Mesendoderm (in vitro differentiated cells): ENCODE measurements around the gene ZSWIM8.
"Not testable (repeated sequence)": the region's sequence is repeated elsewhere in the genome, so short reads cannot be mapped to it uniquely, and the experiment has no call there.

Source experiments
- DNase-seq: peaks from one replicate; pipeline ENCODE4 v3.0.0; 2013
- H2AK5ac ChIP-seq: 2 replicates; pipeline ENCODE4 v1.6.1; 2013; ENCODE audit warnings: low read length, inconsistent platforms
- H2BK120ac ChIP-seq: 2 replicates; pipeline ENCODE4 v1.6.1; 2013; ENCODE audit warnings: low read depth, mild to moderate bottlenecking, low read length, moderate library complexity, mixed read lengths
- H2BK15ac ChIP-seq: replicated peaks from 2 replicates; pipeline ENCODE4 v1.6.1; 2013; ENCODE audit warnings: low read depth, mild to moderate bottlenecking, moderate library complexity
- H2BK5ac ChIP-seq: 2 replicates; pipeline ENCODE4 v1.6.1; 2013; ENCODE audit warnings: low read length, inconsistent platforms
- H3K18ac ChIP-seq: 2 replicates; pipeline ENCODE4 v1.6.1; 2013; ENCODE audit warnings: mild to moderate bottlenecking, low read length, mixed read lengths
- H3K23ac ChIP-seq: one replicate; pipeline ENCODE4 v1.6.1; 2013; ENCODE audit warnings: low read length
- H3K27ac ChIP-seq: 2 replicates; pipeline ENCODE4 v1.5.1; 2013; ENCODE audit warnings: low read depth, mild to moderate bottlenecking, inconsistent platforms, low read length, moderate library complexity
- H3K27me3 ChIP-seq: 2 replicates; pipeline ENCODE4 v1.6.1; 2013; ENCODE audit warnings: low read length, control low read depth, mild to moderate bottlenecking, inconsistent platforms; ENCODE audit not compliant: insufficient read depth, poor library complexity
- H3K36me3 ChIP-seq: 2 replicates; pipeline ENCODE4 v1.6.1; 2013; ENCODE audit warnings: low read length, inconsistent platforms; ENCODE audit not compliant: control insufficient read depth, insufficient read depth
- H3K4ac ChIP-seq: one replicate; pipeline ENCODE4 v1.6.1; 2013; ENCODE audit warnings: low read depth, mild to moderate bottlenecking, low read length, moderate library complexity
- H3K4me1 ChIP-seq: 2 replicates; pipeline ENCODE4 v1.6.1; 2013; ENCODE audit warnings: low read depth, low read length, inconsistent platforms; ENCODE audit not compliant: control insufficient read depth
- H3K4me2 ChIP-seq: 2 replicates; pipeline ENCODE4 v1.6.1; 2013; ENCODE audit warnings: low read length
- H3K4me3 ChIP-seq: 2 replicates; pipeline ENCODE4 v1.5.1; 2013; ENCODE audit warnings: mild to moderate bottlenecking, low read length
- H3K56ac ChIP-seq: one replicate; pipeline ENCODE4 v1.6.1; 2013; ENCODE audit warnings: low read length
- H3K79me1 ChIP-seq: 2 replicates; pipeline ENCODE4 v1.6.1; 2013; ENCODE audit warnings: low read length, inconsistent platforms
- H3K79me2 ChIP-seq: 2 replicates; pipeline ENCODE4 v1.6.1; 2013; ENCODE audit warnings: mild to moderate bottlenecking, low read length; ENCODE audit not compliant: control insufficient read depth, insufficient read depth
- H3K9ac ChIP-seq: 2 replicates; pipeline ENCODE4 v1.6.1; 2013; ENCODE audit warnings: low read length, inconsistent platforms
- H4K5ac ChIP-seq: one replicate; pipeline ENCODE4 v1.6.1; 2013; ENCODE audit warnings: low read length
- H4K8ac ChIP-seq: one replicate; pipeline ENCODE4 v1.6.1; 2013; ENCODE audit warnings: low read depth, mild to moderate bottlenecking, control low read depth, low read length, moderate library complexity
- WGBS: extraction: QIAGEN DNeasy Blood & Tissue Kit; methylation state at CpG from one replicate; pipeline ENCODE4 v1.1.7; 2013; ENCODE audit warnings: low lambda C conversion rate, missing lambda C conversion rate; ENCODE audit not compliant: insufficient coverage; ENCODE audit errors: extremely low coverage; 5-methylcytosine and 5-hydroxymethylcytosine counted together

The ZSWIM8 gene

GRCh38 chr10:73786512-73786885 lies 1.1 kb downstream of the ZSWIM8 start:
- Histone ChIP-seq H3K27ac (no peak overlapping the region), H3K18ac (no peak overlapping the region), H3K79me1 (peaks cover 6% of the 10 kb centered on the region)

GRCh38 chr10:73787031-73787800 lies 1.8 kb downstream of the ZSWIM8 start:
- not testable (repeated sequence) for H3K9ac ChIP-seq, DNase-seq, H2BK15ac ChIP-seq, H3K4me3 ChIP-seq, H3K23ac ChIP-seq, H4K5ac ChIP-seq, H4K8ac ChIP-seq, H3K18ac ChIP-seq, H3K36me3 ChIP-seq, H3K27me3 ChIP-seq, H2BK120ac ChIP-seq, H3K4ac ChIP-seq, H2AK5ac ChIP-seq, H2BK5ac ChIP-seq, H3K27ac ChIP-seq, H3K56ac ChIP-seq, H3K4me1 ChIP-seq, H3K4me2 ChIP-seq, H3K79me1 ChIP-seq
- peaks cover 12% of the 10 kb centered on the region for H3K79me2 ChIP-seq
- no CpG with 5 or more reads among the region's 21 CpGs for WGBS

More at GRCh38 chr10:73786512-73786885, 1.1 kb downstream of the ZSWIM8 start:
- no peak overlapping the region for H2AK5ac ChIP-seq
- no peak for DNase-seq
- H3K36me3 ChIP-seq = no peaks in the 10 kb centered on the region
- H4K8ac ChIP-seq = no peak overlapping the region
- H3K56ac ChIP-seq = peak overlapping the region; percentile 53
- peaks cover 3% of the 10 kb centered on the region for H3K4me1 ChIP-seq
- peak overlapping the region; percentile 55 for H3K9ac ChIP-seq
- H3K79me2 ChIP-seq = peaks cover 13% of the 10 kb centered on the region
- no peak overlapping the region for H2BK5ac ChIP-seq
- no peak overlapping the region for H2BK120ac ChIP-seq
- no peak overlapping the region for H3K23ac ChIP-seq
- H4K5ac ChIP-seq = no peak overlapping the region
- peak overlapping the region; percentile 66 for H3K4me2 ChIP-seq
- no CpG with 5 or more reads among the region's 2 CpGs for WGBS
- H2BK15ac ChIP-seq = no peak overlapping the region
- H3K4me3 ChIP-seq = no peak overlapping the region
- H3K4ac ChIP-seq = no peak overlapping the region
- H3K27me3 ChIP-seq = no peaks in the 10 kb centered on the region

GRCh38 chr10:73788864-73789658 lies 3.7 kb downstream of the ZSWIM8 start:
- no peak overlapping the region for H2BK120ac ChIP-seq
- no peak overlapping the region for H2BK5ac ChIP-seq
- H3K27ac ChIP-seq = no peak overlapping the region
- H3K27me3 ChIP-seq = no peaks in the 10 kb centered on the region
- H3K36me3 ChIP-seq = peaks cover 3% of the 10 kb centered on the region
- H3K4ac ChIP-seq = no peak overlapping the region
- H3K4me2 ChIP-seq = no peak overlapping the region
- no peak overlapping the region for H4K8ac ChIP-seq
- DNase-seq = peak; percentile 20
- H3K9ac ChIP-seq = no peak overlapping the region
- H3K4me1 ChIP-seq = peaks cover 3% of the 10 kb centered on the region
- H3K18ac ChIP-seq = no peak overlapping the region
- no peak overlapping the region for H3K56ac ChIP-seq
- H3K4me3 ChIP-seq = no peak overlapping the region
- peaks cover 4% of the 10 kb centered on the region for H3K79me1 ChIP-seq
- H3K79me2 ChIP-seq = no peaks in the 10 kb centered on the region
- H3K23ac ChIP-seq = no peak overlapping the region
- no peak overlapping the region for H2BK15ac ChIP-seq
- WGBS = no CpG with 5 or more reads among the region's 17 CpGs
- no peak overlapping the region for H4K5ac ChIP-seq
- no peak overlapping the region for H2AK5ac ChIP-seq

- Histone ChIP-seq H3K9ac (no peak overlapping the region), H3K4me1 (peaks cover 3% of the 10 kb centered on the region), H2BK15ac (no peak overlapping the region), H3K4me3 (no peak overlapping the region), H2BK120ac (no peak overlapping the region), H2BK5ac (no peak overlapping the region), H4K8ac (no peak overlapping the region), H3K27ac (no peak overlapping the region), H3K79me1 (peaks cover 4% of the 10 kb centered on the region), H3K27me3 (no peaks in the 10 kb centered on the region), H3K4me2 (no peak overlapping the region), H4K5ac (no peak overlapping the region), H2AK5ac (no peak overlapping the region), H3K56ac (no peak overlapping the region), H3K36me3 (peaks cover 3% of the 10 kb centered on the region), H3K79me2 (no peaks in the 10 kb centered on the region), H3K23ac (no peak overlapping the region), H3K18ac (no peak overlapping the region), H3K4ac (no peak overlapping the region)
- no CpG with 5 or more reads among the region's 10 CpGs for WGBS
- DNase-seq = no peak
These were observed 4.3 kb downstream of the ZSWIM8 start for GRCh38 chr10:73789659-73790055.

- H3K4me3 ChIP-seq = no peak overlapping the region
- no peak overlapping the region for H3K4ac ChIP-seq
- H2BK15ac ChIP-seq = no peak overlapping the region
- no peak overlapping the region for H3K27ac ChIP-seq
- H3K36me3 ChIP-seq = peaks cover 3% of the 10 kb centered on the region
- H3K18ac ChIP-seq = no peak overlapping the region
- DNase-seq = no peak
- H4K8ac ChIP-seq = no peak overlapping the region
- no peak overlapping the region for H3K56ac ChIP-seq
- H3K27me3 ChIP-seq = no peaks in the 10 kb centered on the region
- no CpG with 5 or more reads among the region's 22 CpGs for WGBS
- H3K23ac ChIP-seq = no peak overlapping the region
- no peaks in the 10 kb centered on the region for H3K79me2 ChIP-seq
- no peak overlapping the region for H2BK120ac ChIP-seq
- H4K5ac ChIP-seq = no peak overlapping the region
- no peak overlapping the region for H3K4me2 ChIP-seq
- H3K4me1 ChIP-seq = peaks cover 3% of the 10 kb centered on the region
- peaks cover 4% of the 10 kb centered on the region for H3K79me1 ChIP-seq
- H2BK5ac ChIP-seq = no peak overlapping the region
- no peak overlapping the region for H3K9ac ChIP-seq
- no peak overlapping the region for H2AK5ac ChIP-seq
These were observed 5.7 kb downstream of the ZSWIM8 start for GRCh38 chr10:73790886-73791625.
